GM19395 (cell line): ENCODE data around the gene ZSCAN10.
A peak's percentile ranks its signal among the peaks of the same experiment; 100 is the strongest.

Source experiments
- ATAC-seq: cut with Tn5 transposase; IDR thresholded peaks from one replicate; pipeline ENCODE4 v1.9.1; 2021; ENCODE audit warnings: mild to moderate bottlenecking, moderate library complexity; ENCODE audit not compliant: unreplicated experiment

The ZSCAN10 gene

DNA sequence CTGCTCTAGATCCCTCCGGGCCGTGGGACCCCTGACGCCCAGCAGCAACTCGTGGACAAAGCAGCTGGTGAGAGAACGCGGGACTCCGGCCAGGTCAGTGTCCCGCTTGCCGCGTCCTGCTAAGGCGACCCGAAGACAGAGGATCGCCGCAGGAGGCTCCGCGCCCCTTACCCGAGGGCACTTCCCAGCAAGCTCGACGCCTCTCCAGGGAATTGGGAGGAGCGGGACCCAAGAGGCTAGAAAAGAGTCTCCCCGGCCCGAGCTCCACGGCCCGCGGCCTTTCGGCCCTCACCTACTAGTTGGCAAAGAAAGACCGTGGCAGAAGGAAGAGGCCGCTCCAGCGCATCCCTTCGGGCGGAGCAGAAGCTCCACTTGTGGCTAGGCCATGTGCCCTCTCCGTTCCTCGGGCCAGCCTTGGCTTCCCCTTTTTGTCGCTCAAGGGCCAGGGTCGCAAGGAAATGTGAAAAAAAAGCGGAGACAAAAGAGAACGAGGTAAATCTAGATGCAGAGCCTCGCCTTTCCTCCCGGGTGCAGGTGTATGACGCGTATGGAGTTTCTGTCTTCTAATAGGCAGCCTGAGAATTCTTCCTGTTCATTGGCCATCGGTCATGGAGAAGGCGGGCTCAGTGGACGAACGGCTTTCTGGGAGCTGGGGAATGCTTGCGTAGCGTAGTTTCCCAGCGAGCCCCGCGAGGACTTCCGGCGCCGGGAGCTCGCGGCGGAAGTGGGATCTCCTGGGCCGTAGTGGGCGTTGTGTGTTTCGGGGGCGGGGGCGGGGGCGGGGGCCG lies 35.4 kb upstream of the ZSCAN10 start, which contains the start of gene ZNF213:
Gene ZNF213 (plus strand): TSS at position 692 of the 788 bp plus-strand sequence. CDS start 2,252 bp downstream, outside the sequence.
- peak; percentile 91 for ATAC-seq

DNA sequence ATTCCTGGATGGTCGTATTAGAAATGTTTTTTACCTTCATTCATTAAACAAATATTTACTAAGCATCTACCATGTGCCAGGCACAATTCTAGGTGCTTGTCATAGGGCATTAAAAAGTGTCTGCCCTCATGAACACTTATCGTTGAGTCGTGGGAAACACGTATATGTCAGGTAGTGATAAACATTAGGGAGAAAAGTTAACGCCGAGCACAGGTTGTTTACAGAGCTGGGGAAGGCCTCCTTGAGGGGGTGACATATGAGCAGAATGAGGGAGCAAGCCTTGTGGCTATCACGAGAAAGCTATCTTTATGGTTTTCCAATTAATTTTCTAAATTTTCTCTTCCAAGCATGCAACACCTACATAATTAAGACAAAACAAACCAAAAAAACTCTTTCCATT lies 34.8 kb upstream of the ZSCAN10 start:
- ATAC-seq, result no peak

DNA sequence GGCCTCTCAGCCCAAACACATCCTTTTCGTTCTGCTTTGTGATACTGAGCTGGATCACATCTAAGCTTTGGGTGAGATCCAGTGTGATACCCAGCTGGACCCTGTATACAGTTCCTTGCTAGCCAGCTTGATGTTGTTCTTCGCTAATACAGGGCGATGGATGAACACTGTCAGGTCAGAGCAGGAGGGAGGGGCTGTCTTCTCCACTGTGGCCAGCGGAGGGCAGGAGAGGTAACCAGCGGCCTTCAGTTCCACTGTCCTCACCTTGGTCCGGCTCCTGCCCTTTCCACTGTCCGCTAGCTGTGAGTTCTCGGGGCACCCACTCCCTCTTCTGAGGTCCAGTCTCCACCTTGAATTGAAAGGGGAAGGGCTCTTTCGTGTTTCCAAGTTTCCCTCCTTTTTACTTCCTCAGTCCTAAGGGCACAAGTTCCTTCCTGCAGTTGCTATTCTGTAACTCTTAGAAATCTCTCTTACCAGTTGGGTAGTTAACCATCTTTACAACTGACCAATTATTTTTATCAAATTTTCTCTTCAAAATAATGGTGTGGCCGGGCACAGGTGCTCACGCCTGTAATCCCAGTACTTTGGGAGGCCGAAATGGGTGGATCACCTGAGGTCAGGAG lies 32.8 kb upstream of the ZSCAN10 start:
- no peak for ATAC-seq

DNA sequence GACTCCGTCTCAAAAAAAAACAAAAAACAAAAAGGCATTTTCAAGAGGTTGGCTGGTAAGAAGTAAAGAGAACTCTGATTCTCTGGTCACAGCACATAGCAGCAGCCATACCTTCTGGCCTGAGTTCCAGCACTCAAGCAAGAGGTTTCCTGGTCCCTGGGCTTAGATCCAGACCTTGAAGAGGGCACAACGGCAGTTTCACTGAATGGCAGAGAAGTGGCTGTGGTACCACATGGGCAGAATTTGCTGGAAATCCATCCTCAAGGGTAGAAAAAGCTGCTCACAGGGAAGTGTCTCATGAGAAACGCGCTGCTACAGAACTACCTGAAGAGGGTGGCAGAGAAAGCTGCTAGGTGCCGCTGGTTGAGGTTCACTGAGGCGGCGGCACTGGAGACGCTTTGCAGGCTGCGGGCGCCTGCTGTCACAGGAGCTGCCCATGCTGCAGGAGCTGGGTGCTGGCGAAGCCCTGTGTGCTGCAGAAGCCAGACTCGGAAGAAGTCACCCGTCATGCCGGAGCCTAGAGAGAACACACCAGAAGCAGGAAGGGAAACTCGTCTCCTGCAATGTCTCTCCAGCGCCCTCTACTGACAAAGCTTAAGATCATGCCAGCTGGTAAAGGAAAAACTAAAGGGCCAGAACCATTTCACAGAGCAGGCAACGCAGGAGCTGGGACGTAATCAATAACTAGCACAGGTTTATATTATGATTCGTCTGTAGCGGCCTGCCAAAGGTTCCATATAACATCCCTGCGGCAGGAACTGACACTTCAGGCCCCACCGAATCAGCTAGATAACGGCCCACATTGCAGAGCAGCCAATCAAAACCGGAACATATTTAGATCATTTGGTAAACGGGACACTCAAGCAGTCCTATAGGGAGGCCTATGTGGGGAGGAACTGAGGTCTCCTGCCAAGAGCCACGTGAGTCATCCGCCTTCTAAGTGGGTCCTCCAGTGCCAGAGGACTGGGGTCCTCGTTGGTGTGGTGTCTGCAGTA lies 30.3 kb upstream of the ZSCAN10 start:
- ATAC-seq, result peak; percentile 51

GRCh38 chr16:3127745-3128144 lies 28.7 kb upstream of the ZSCAN10 start:
- ATAC-seq, result no peak

- ATAC-seq, result peak; percentile 88
Observed at GRCh38 chr16:3123986-3124886, 25.1 kb upstream of the ZSCAN10 start.

DNA sequence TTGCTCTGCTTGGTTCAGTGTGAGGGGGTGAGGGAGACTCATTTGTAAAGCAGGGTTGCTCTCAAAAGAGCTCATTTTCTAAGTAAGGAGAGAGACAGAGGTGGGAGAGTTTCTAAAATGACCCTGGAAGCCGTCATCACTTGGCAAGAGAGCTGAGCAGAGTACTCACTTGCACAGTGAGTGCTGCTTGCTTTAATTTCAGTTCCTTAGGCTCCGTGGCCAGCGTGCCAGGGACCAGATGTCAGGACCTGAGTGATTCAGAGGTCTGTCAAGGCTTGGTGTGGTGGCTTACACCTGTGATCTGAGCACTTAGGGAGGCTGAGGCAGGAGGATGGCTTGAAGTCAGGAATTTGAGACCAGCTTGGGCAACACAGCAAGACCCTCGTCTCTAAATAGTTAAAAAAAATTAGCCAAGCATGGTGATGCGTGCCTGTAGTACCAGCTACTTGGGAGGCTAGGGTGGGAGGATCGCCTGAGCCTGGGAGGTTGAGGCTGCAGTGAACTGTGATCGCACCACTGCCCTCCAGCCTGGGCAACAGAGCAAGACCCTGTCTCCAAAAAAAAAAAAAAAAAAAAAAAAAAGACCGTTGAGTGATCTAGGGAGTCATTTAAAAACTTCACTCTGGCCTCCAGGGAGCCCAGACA lies 24.0 kb upstream of the ZSCAN10 start:
- no peak for ATAC-seq

- ATAC-seq, result no peak
Observed at GRCh38 chr16:3121851-3122467, 22.9 kb upstream of the ZSCAN10 start.

DNA sequence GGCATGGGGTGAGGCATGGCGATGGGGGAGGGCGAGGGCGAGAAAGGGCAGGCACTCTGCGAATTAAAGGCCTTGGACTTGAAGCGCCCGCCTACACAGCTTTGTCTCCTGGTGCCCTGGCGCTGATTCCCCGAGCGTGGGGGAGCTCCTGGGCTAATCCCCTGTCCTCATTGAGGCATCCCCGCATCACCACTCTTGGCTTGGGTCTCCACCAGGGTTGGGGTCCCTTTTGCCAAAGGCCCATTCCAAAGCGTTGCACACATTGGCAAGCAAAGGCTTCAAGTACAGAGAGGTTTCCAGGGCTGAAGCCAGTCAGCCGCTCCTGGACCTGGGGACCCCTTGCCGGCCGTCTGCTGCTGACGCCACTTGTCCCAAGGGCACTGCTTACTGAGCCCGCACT lies 21.3 kb upstream of the ZSCAN10 start:
- ATAC-seq, result no peak

- no peak for ATAC-seq
Observed at GRCh38 chr16:3119701-3120408, 20.8 kb upstream of the ZSCAN10 start.

GRCh38 chr16:3119286-3119685 lies 20.2 kb upstream of the ZSCAN10 start:
- no peak for ATAC-seq

DNA sequence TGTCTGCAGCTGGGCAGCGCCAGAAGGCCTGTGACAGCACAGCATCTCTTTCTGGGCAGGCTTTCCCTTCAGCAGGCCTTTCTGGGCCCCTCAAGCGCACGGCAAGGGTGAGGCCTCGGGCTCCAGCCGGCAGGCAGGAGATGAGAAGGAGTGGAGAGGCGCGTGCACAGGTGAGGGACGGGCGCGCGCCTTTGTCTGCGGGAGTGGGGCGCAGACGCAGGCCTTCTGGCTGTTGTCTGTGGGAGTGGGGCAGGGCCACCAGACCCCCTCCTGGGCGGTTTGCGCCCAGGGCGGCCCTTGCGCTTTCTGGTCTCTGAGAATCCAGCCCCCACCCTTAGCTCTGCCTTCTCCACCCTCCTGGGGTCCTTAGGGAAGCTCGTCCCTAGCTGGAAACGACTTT lies 19.8 kb upstream of the ZSCAN10 start:
- no peak for ATAC-seq

- ATAC-seq, result no peak
Observed at GRCh38 chr16:3118204-3118790, 19.2 kb upstream of the ZSCAN10 start.

DNA sequence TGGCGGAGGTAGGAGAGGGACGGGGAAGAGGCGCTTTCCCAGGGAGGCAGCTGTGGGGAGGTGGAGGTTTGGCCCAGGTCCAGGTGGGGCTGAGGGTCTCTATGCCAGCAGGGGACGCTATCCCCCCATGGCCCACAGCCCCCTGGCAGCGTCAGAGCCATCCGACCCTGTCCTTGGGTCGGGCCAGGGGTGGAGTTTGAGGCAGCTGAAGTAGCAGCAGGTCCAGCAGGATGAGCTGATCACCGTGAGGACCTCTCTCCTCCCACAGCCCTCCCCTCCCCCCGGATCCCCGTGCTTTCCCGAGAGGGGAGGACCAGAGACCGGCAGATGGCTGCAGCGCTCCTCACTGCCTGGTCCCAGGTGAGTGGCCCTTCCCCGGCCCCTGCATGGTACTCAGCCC lies 16.5 kb upstream of the ZSCAN10 start:
- no peak for ATAC-seq

DNA sequence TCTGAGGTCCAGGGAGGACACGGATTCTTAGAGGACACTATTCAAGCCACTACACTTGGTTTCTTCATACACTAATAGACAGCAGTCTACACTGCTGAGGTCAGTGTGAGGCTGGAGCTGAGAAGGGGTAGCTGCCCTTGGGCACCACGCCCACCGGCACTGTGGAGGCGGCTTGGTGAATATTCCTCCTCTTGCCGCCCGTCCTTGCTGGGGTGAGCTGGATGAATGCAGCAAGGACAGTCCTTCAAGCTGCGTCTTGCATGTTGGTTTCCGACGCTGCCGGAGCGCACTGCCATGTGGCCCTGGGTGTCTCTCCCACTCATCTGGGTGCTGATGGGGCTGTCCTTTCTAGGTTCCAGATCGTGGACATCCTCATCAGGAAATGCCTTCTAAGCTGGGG lies 15.9 kb upstream of the ZSCAN10 start:
- no peak for ATAC-seq

GRCh38 chr16:3113765-3114479 lies 14.8 kb upstream of the ZSCAN10 start:
- ATAC-seq, result no peak

- no peak for ATAC-seq
Observed at GRCh38 chr16:3112881-3113574, 13.9 kb upstream of the ZSCAN10 start.
